Measurements from ENCODE around the gene DTX4. TPM values are rescaled to one million over a fixed set of nuclear protein-coding genes. Genes with fewer than 3 reads are reported as not detected.
A peak's percentile ranks its signal among the peaks of the same experiment; 100 is the strongest.

Gene DTX4
- total RNA-seq, 1 donor from 2014 or later = 43.1 TPM

DNA sequence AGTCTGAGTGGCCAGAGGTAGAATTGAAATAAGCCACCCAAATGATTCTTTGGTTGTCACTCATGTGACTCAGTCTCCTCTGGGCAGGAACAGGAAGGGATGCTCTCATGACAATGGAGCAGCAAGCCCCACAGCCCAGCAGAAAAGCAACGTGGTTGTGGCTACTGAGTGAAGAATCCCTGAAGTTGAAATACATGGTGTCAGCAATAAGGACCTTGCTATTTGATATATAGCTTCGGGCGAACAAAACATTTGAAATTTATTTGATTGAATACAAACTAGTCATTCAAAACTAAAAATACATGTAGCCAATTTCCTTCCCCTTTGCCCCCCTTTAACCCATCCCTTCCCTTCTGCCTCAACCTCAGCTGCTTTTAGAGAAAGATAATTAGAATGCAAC lies 14.5 kb upstream of the DTX4 start:
- Histone ChIP-seq H3K4me1 (peaks cover 9% of the 10 kb centered on the region), H3K27me3 (no peaks in the 10 kb centered on the region), H3K9me3 (no peaks in the 10 kb centered on the region), H3K4me3 (no peak overlapping the region), H3K27ac (no peak overlapping the region), H3K36me3 (peaks cover under 1% of the 10 kb centered on the region)
- no peak for TF ChIP-seq CTCF (IDR thresholded peaks at IDR 0.05)
- intact Hi-C loops (cut with DNase I) = no loop called here
- ATAC-seq (no peak), DNase-seq (no peak)

DNA sequence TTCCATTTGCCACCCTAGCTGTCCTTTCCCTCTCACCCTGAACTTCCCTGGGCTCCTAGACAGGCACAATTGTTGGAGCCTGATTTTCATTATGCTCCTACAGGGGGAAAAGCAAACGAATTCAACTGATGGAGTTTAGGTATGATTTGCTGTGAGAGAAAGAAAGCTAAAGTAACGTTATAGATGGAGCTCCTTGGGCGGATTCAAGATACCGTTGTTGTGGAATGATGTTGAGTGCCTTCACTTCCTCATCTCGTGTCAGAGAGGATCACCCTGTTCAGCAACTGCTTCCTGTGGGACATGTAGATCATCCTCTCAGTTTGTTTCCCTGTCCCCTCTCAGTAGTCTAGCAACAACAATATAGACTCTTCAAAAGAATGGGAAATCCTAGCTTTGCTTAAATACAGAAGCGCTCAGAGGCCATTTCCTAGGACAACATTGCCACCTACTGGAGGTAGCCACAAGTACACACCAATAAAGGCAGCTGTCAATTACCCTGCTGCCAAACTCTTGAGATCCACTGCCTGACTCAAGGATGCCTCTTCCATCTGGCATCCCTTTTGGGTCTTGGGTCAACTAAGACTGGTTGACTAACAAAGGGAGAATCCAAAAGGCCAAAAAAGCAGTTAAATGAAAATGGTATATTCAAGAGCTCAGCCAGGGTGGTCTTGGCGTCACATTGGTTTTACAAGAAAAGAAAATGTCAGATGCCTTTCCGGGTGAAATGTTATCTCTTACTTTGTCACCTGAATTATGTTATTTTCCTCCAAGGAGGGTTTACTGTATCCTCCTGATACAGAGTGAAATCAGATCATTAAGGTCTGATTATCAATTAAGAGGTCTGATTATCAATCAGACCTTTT lies 13.5 kb upstream of the DTX4 start:
- peak; percentile 87 for TF ChIP-seq CTCF (IDR thresholded peaks at IDR 0.05)
- Histone ChIP-seq H3K36me3 (no peaks in the 10 kb centered on the region), H3K27me3 (peaks cover 5% of the 10 kb centered on the region), H3K9me3 (no peaks in the 10 kb centered on the region), H3K4me1 (peaks cover 9% of the 10 kb centered on the region), H3K27ac (no peak overlapping the region), H3K4me3 (no peak overlapping the region)
- intact Hi-C loops (cut with DNase I) = no loop called here
- DNase-seq (no peak), ATAC-seq (peak; percentile 97)

DNA sequence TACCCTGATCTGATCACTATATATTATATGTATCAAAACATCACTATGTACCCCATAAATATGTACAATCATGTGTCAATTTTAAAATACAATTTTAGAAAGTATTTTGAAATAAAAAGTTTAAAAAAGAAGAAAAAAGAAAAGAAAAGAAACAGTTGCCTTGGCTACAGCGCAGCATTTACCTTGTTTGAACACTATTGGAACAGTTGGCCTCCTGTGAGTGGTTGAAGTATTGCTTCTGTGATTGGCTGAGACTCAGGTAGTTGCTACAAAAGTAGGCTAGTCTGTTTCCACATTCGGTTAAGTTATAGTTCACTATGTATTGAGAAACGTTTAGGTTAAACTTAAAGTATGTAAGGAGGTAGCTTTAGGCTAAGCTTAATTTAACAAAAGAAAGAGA lies 7.9 kb upstream of the DTX4 start:
- no peak for DNase-seq
- no peaks in the 10 kb centered on the region for H3K36me3 ChIP-seq
- ATAC-seq = no peak
- intact Hi-C loops (cut with DNase I) = no loop called here
- H3K27ac ChIP-seq = no peak overlapping the region
- H3K4me3 ChIP-seq = no peak overlapping the region
- no peak for TF ChIP-seq CTCF (IDR thresholded peaks at IDR 0.05)
- H3K9me3 ChIP-seq = no peaks in the 10 kb centered on the region
- H3K27me3 ChIP-seq = peaks cover 5% of the 10 kb centered on the region
- no peaks in the 10 kb centered on the region for H3K4me1 ChIP-seq

GRCh38 chr11:59172345-59173079 lies 580 bp downstream of the DTX4 start:
- intact Hi-C loops (cut with DNase I) = loop anchor here (5.0 kb wide), 1 partner anchor 115 kb away; no protein-coding TSS in a partner anchor
- ATAC-seq (peak; percentile 18), DNase-seq (peak; percentile 76)
- TF ChIP-seq CTCF (IDR thresholded peaks at IDR 0.05) = no peak
- Histone ChIP-seq H3K9me3 (no peaks in the 10 kb centered on the region), H3K4me3 (peak overlapping the region; percentile 74), H3K27me3 (no peaks in the 10 kb centered on the region), H3K27ac (peak overlapping the region; percentile 82), H3K4me1 (peaks cover 11% of the 10 kb centered on the region), H3K36me3 (no peaks in the 10 kb centered on the region)

- Histone ChIP-seq H3K36me3 (no peaks in the 10 kb centered on the region), H3K4me1 (peaks cover 11% of the 10 kb centered on the region), H3K9me3 (no peaks in the 10 kb centered on the region), H3K4me3 (peak overlapping the region; percentile 74), H3K27ac (peak overlapping the region; percentile 82), H3K27me3 (no peaks in the 10 kb centered on the region)
- intact Hi-C loops (cut with DNase I) = loop anchor here (5.0 kb wide), 1 partner anchor 114 kb away; no protein-coding TSS in a partner anchor
- ATAC-seq (peak; percentile 16), DNase-seq (peak; percentile 78)
- TF ChIP-seq CTCF (IDR thresholded peaks at IDR 0.05) = no peak
These were observed 1.4 kb downstream of the DTX4 start for GRCh38 chr11:59173080-59173963.

Measured in upper lobe of right lung (tissue), 1 donor.